Activated CD8-positive, alpha-beta memory T cell treated with anti-CD3 and anti-CD28 coated beads for 1 hour (primary cell): ENCODE measurements around the gene DYNC1LI1.

ENCODE experiments used
- DNase-seq, 2 donors: peaks; one replicate each; pipeline ENCODE4 v3.0.0-alpha.2; 2020; ENCODE audit warnings: low read depth in 1 of 2; ENCODE audit errors: extremely low read depth in 1 of 2

Gene DYNC1LI1

GRCh38 chr3:32493437-32494414, 76.9 kb downstream of the DYNC1LI1 start:
- DNase-seq = no peak

GRCh38 chr3:32492684-32493436, 77.8 kb downstream of the DYNC1LI1 start:
- no peak for DNase-seq

DNA sequence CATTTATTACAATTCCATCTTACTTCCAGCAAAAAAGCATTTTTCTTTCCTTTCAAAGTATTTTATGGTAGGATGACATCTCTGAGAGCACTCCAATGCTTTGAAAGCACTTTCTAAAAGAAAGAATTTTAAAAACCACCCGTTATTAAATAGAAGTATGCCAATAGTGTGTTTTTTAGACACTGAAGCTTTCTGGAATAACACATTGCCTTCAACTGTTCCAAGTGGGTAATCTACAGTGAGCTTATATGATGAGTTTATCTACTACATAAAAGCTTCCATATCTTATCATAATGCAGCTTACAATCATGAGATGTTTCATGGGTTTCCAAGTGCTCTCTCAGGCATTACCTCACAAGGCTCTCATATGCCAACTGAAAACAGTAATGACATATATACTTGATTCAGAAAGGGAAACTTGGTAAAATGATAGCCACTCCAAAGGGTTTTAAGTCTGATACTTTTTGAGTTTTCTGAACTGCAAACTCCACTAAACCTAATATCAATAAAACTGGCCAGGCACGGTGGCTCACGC, 82.1 kb downstream of the DYNC1LI1 start:
- no peak for DNase-seq

- DNase-seq = no peak
Measured at GRCh38 chr3:32487781-32488473, 82.7 kb downstream of the DYNC1LI1 start.

DNA sequence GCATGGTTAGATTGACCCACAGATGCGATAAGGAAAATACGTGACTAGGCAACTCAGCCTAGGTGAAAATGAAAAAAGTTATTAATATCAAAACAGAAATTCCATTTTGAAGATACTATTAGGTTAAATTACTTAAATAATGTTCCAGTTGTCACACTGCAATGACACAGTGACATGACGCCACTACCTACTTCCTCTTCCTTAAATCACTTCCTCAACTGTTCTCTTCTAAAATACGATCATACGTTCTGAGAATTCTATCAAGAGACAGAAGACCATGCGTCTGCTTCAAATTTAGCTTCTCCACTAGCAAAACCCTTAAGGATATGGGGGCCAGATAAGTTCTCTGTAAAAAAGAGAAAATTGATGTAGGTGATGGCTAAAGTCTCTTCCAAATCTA, 86.2 kb downstream of the DYNC1LI1 start:
- DNase-seq = no peak

GRCh38 chr3:32483772-32484171, 86.9 kb downstream of the DYNC1LI1 start:
- no peak for DNase-seq

- DNase-seq = no peak
Measured at GRCh38 chr3:32482693-32483092, 88.0 kb downstream of the DYNC1LI1 start.

DNA sequence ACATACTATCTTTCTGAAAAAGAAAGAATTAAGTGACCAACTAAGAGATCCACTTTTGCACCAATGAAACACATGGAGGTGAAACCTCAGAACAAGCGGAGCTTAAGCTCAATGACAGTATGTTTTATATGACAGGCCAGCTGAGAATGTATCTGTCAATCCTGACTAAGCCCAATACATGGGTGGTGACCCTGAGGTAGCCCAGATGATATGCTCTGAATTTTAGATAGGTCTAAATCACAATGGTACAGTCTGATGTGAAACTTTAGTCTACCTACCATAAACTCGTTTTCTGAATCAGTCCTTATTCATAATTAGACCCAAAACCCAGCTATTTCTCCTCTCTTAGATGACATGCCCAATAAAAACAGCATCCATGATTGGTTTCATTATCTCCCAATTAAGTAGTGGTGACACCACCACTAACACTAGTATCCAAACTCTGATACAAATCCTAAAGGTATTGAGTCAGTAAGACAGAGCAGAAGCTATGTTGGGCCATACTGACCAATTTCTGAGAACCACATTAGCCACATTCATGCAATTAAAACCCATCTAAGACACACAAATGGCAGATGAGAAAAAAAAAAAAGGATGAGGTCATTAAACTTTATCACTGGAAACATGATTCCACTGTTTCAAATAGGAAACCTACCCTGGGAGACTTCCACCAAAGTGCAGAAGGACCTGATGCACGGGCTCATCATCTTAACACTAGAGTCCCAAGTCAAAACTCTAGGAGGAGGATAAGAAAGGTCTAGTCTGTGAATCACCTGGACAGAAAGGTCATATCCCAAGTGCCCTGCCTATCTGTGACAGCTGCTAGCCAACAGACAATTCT, 88.6 kb downstream of the DYNC1LI1 start:
- no peak for DNase-seq

GRCh38 chr3:32480604-32481003, 90.1 kb downstream of the DYNC1LI1 start:
- no peak for DNase-seq
